ENCODE measurements around the gene AQP3. TPM values are rescaled to one million over a fixed set of nuclear protein-coding genes. Genes with fewer than 3 reads are reported as not detected.

AQP3 gene
- total and polyA plus RNA-seq, 2 of the 13 experiments (the other 11 are each of a cell fraction or from before 2014, with no cell fraction given): 1.4 to 5.5 TPM

DNA sequence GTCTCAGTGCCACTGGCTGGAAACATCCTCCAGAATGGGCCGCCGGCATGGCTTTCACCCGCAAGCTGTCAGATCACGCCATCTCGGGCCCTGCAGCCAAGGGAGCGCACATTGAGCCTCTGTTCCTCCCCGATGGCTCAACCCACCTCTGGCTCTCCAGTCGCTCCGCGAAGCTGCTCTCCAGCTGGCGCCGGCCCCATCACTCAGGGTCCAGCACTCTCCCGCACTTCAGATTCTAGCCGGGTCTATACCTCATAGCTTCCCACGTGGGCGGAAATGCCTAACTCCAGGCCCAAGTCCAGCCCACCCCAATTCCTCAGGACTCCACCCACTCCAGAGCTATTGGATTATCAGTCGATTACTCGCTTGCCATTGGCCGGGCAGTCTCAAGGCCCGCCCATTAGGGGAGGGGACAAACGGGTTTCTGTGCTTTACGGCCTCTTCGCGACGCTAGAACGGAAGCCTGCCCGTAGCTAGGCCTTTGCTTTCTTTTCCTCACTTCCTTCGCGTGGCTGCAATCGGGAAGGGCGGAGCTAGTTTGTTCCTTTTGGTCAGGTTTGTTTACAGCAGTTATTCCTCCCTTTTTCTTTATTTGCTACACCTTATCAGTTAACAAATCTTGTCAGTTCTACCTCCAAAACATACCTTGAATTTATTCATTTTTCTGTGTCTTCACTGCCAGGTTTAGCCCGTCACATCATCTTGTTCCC is 26.4 kb upstream of the AQP3 start, which contains the start of gene NOL6 (continued):
- TF ChIP-seq, protein P1, sequence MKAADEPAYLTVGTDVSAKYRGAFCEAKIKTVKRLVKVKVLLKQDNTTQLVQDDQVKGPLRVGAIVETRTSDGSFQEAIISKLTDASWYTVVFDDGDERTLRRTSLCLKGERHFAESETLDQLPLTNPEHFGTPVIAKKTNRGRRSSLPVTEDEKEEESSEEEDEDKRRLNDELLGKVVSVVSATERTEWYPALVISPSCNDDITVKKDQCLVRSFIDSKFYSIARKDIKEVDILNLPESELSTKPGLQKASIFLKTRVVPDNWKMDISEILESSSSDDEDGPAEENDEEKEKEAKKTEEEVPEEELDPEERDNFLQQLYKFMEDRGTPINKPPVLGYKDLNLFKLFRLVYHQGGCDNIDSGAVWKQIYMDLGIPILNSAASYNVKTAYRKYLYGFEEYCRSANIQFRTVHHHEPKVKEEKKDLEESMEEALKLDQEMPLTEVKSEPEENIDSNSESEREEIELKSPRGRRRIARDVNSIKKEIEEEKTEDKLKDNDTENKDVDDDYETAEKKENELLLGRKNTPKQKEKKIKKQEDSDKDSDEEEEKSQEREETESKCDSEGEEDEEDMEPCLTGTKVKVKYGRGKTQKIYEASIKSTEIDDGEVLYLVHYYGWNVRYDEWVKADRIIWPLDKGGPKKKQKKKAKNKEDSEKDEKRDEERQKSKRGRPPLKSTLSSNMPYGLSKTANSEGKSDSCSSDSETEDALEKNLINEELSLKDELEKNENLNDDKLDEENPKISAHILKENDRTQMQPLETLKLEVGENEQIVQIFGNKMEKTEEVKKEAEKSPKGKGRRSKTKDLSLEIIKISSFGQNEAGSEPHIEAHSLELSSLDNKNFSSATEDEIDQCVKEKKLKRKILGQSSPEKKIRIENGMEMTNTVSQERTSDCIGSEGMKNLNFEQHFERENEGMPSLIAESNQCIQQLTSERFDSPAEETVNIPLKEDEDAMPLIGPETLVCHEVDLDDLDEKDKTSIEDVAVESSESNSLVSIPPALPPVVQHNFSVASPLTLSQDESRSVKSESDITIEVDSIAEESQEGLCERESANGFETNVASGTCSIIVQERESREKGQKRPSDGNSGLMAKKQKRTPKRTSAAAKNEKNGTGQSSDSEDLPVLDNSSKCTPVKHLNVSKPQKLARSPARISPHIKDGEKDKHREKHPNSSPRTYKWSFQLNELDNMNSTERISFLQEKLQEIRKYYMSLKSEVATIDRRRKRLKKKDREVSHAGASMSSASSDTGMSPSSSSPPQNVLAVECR (CRISPR knock-in tag; IDR thresholded peaks at IDR 0.05; ENCODE audit: borderline replicate concordance): peak; percentile 99
- TF ChIP-seq, protein P2, sequence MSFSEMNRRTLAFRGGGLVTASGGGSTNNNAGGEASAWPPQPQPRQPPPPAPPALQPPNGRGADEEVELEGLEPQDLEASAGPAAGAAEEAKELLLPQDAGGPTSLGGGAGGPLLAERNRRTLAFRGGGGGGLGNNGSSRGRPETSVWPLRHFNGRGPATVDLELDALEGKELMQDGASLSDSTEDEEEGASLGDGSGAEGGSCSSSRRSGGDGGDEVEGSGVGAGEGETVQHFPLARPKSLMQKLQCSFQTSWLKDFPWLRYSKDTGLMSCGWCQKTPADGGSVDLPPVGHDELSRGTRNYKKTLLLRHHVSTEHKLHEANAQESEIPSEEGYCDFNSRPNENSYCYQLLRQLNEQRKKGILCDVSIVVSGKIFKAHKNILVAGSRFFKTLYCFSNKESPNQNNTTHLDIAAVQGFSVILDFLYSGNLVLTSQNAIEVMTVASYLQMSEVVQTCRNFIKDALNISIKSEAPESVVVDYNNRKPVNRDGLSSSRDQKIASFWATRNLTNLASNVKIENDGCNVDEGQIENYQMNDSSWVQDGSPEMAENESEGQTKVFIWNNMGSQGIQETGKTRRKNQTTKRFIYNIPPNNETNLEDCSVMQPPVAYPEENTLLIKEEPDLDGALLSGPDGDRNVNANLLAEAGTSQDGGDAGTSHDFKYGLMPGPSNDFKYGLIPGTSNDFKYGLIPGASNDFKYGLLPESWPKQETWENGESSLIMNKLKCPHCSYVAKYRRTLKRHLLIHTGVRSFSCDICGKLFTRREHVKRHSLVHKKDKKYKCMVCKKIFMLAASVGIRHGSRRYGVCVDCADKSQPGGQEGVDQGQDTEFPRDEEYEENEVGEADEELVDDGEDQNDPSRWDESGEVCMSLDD (CRISPR knock-in tag; IDR thresholded peaks at IDR 0.05; ENCODE audit: borderline replicate concordance): no peak
- TF ChIP-seq ZFP36 (IDR thresholded peaks at IDR 0.05; ENCODE audit: borderline replicate concordance, low read depth, low read length, partially characterized antibody): no peak
- peak; percentile 78 for TF ChIP-seq ELF3 (CRISPR knock-in tag; IDR thresholded peaks at IDR 0.05)
- TF ChIP-seq ZNF773 (CRISPR knock-in tag; IDR thresholded peaks at IDR 0.05; ENCODE audit: borderline replicate concordance): no peak
- peak; percentile 56; the same call in 1 of the 2 replicates for TF ChIP-seq HCFC1 (IDR thresholded peaks at IDR 0.05; ENCODE audit: low read depth, low read length)
- no peak for TF ChIP-seq ZNF101 (CRISPR knock-in tag; IDR thresholded peaks at IDR 0.05; ENCODE audit: borderline replicate concordance, low read depth)
- peak; percentile 86 for TF ChIP-seq SP5 (CRISPR knock-in tag; IDR thresholded peaks at IDR 0.05; ENCODE audit: borderline replicate concordance, low read depth)
- peak; percentile 37; the same call in 1 of the 2 replicates for TF ChIP-seq CHD2 (IDR thresholded peaks at IDR 0.05; ENCODE audit: low read depth, low read length)
- TF ChIP-seq ZNF567 (CRISPR knock-in tag; IDR thresholded peaks at IDR 0.05; ENCODE audit: borderline replicate concordance): no peak
- no peak for TF ChIP-seq SNAI1 (CRISPR knock-in tag; IDR thresholded peaks at IDR 0.05; ENCODE audit: borderline replicate concordance)
- TF ChIP-seq ZSCAN30 (CRISPR knock-in tag; IDR thresholded peaks at IDR 0.05): no peak
- TF ChIP-seq, protein P3, sequence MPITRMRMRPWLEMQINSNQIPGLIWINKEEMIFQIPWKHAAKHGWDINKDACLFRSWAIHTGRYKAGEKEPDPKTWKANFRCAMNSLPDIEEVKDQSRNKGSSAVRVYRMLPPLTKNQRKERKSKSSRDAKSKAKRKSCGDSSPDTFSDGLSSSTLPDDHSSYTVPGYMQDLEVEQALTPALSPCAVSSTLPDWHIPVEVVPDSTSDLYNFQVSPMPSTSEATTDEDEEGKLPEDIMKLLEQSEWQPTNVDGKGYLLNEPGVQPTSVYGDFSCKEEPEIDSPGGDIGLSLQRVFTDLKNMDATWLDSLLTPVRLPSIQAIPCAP (CRISPR knock-in tag; IDR thresholded peaks at IDR 0.05; ENCODE audit: low read depth): no peak
- no peak for TF ChIP-seq ZNF432 (CRISPR knock-in tag; IDR thresholded peaks at IDR 0.05; ENCODE audit: borderline replicate concordance)
- no peak for TF ChIP-seq RFX3 (CRISPR knock-in tag; IDR thresholded peaks at IDR 0.05)
- TF ChIP-seq ZNF530 (CRISPR knock-in tag; IDR thresholded peaks at IDR 0.05; ENCODE audit: low read depth): no peak
- no peak for TF ChIP-seq TRIM24 (CRISPR knock-in tag; IDR thresholded peaks at IDR 0.05)
- TF ChIP-seq RXRA (CRISPR knock-in tag; IDR thresholded peaks at IDR 0.05): no peak
- TF ChIP-seq MEF2D (CRISPR knock-in tag; IDR thresholded peaks at IDR 0.05): no peak
- TF ChIP-seq ZSCAN21 (CRISPR knock-in tag; IDR thresholded peaks at IDR 0.05; ENCODE audit: borderline replicate concordance): 0 out of 2 replicates have a peak, but pooled peaks have one; percentile 25
- TF ChIP-seq ZNF441 (CRISPR knock-in tag; IDR thresholded peaks at IDR 0.05; ENCODE audit: borderline replicate concordance): no peak
- no peak for TF ChIP-seq ONECUT2 (CRISPR knock-in tag; IDR thresholded peaks at IDR 0.05)

Data from HepG2 (cell line).